H1 (cell line): ENCODE results near the gene TMEM258. TPM values are rescaled to one million over a fixed set of nuclear protein-coding genes. Genes with fewer than 3 reads are reported as not detected.

Source experiments
- ASH2L ChIP-seq: fragments of 200-600, 300-600 bp; sonication (generic); IDR thresholded peaks from one replicate; pipeline ENCODE4 v1.7.1; 2017; ENCODE audit warnings: low read length
- BACH1 ChIP-seq: IDR thresholded peaks from 2 replicates; pipeline ENCODE4 v1.6.1; 2012; ENCODE audit warnings: low read length, improper control_type of control experiment
- CBX5 ChIP-seq: fragments of 300-800, 300-1000 bp; sonication (generic); IDR thresholded peaks from 2 replicates; pipeline ENCODE4 v1.7.1; 2016; ENCODE audit warnings: antibody characterized with exemption, low read length, low read depth
- CREB1 ChIP-seq: IDR thresholded peaks from 2 replicates; pipeline ENCODE4 v1.6.1; 2012; ENCODE audit warnings: inconsistent platforms
- EP300 ChIP-seq, 2 experiments: IDR thresholded peaks; 1 replicate in 1 of 2; 2 replicates in 1 of 2; pipeline ENCODE4 v1.6.1; 2011 to 2012; ENCODE audit warnings: low read depth in 2 of 2, low read length in 2 of 2, mild to moderate bottlenecking in 2 of 2, borderline replicate concordance in 1 of 2, inconsistent platforms in 1 of 2, moderate library complexity in 1 of 2
- FOSL1 ChIP-seq: IDR thresholded peaks from 2 replicates; pipeline ENCODE4 v1.6.1; 2011; ENCODE audit warnings: mild to moderate bottlenecking, low read depth, low read length, moderate library complexity; ENCODE audit not compliant: insufficient read depth
- GTF2F1 ChIP-seq: IDR thresholded peaks from 2 replicates; pipeline ENCODE4 v1.6.1; 2012; ENCODE audit warnings: low read depth, low read length, improper control_type of control experiment, borderline replicate concordance
- HDAC2 ChIP-seq, 2 experiments: fragments of 300-600 bp in 1 of 2; sonication (generic) in 1 of 2; IDR thresholded peaks; 2 replicates each; pipeline ENCODE4 v1.6.1; 2011 to 2012; ENCODE audit warnings: low read depth in 2 of 2, low read length in 2 of 2, mild to moderate bottlenecking in 2 of 2, moderate library complexity in 2 of 2, borderline replicate concordance in 1 of 2, inconsistent platforms in 1 of 2
- KDM1A ChIP-seq: fragments of 200-600, 300-600 bp; sonication (generic); IDR thresholded peaks from 2 replicates; pipeline ENCODE4 v1.7.1; 2016; ENCODE audit warnings: mild to moderate bottlenecking, low read length, borderline replicate concordance
- POLR2AphosphoS5 ChIP-seq: IDR thresholded peaks from 2 replicates; pipeline ENCODE4 v1.6.1; 2011; ENCODE audit warnings: low read depth, low read length
- RBBP5 ChIP-seq: IDR thresholded peaks from 2 replicates; pipeline ENCODE4 v1.7.1; 2012; ENCODE audit warnings: low read depth, mild to moderate bottlenecking, inconsistent platforms, low read length, moderate library complexity, borderline replicate concordance
- SAP30 ChIP-seq: fragments of 300-600 bp; sonication (generic); IDR thresholded peaks from 2 replicates; pipeline ENCODE4 v1.7.1; 2012; ENCODE audit warnings: low read length, moderate library complexity, mild to moderate bottlenecking, inconsistent platforms; ENCODE audit not compliant: insufficient read depth, insufficient replicate concordance
- SIRT6 ChIP-seq: IDR thresholded peaks from one replicate; pipeline ENCODE4 v1.7.1; 2012; ENCODE audit warnings: low read length, inconsistent platforms
- SP2 ChIP-seq: IDR thresholded peaks from 2 replicates; pipeline ENCODE4 v1.6.1; 2012; ENCODE audit warnings: mild to moderate bottlenecking, low read length, inconsistent platforms
- TAF1 ChIP-seq: IDR thresholded peaks from 2 replicates; pipeline ENCODE4 v1.6.1; 2011; ENCODE audit warnings: mild to moderate bottlenecking, low read depth, low read length
- TAF7 ChIP-seq: optimal IDR thresholded peaks from 2 replicates; pipeline ENCODE3; 2011; ENCODE audit warnings: low read depth, mild to moderate bottlenecking, inconsistent platforms, low read length, moderate library complexity, borderline replicate concordance
- polyA plus RNA-seq, 7 experiments: library from polyadenylated mRNA; depleted of rRNA in 3 of 7; stranded (reverse) in 5 of 7; unstranded in 2 of 7; fragments of >200 nt in 5 of 7; fragments of 200-250 nt in 2 of 7; gene quantifications; 1 replicate in 5 of 7; 2 replicates in 1 of 7; 4 replicates in 1 of 7; pipeline versions ENCODE4 v1.2.1 to v1.2.3, GENCODE V29; 2011 to 2013; ENCODE audit warnings: missing spikeins in 2 of 7, mixed read lengths in 2 of 7
- total RNA-seq: library from RNA; stranded (reverse); fragmentation: NEBNext Ultra II Directional; extraction: Animal tissue kit (Norgen Biotek cat#: 25700); gene quantifications from 2 replicates; pipeline ENCODE4 v1.2.1, GENCODE V29; 2021
- TF ChIP-seq, protein P1 (sequence below): IDR thresholded peaks from 2 replicates; pipeline ENCODE4 v1.6.1; 2012; ENCODE audit warnings: inconsistent platforms
- TF ChIP-seq, protein P2 (sequence below): IDR thresholded peaks from 2 replicates; pipeline ENCODE4 v1.6.1; 2012; ENCODE audit warnings: inconsistent platforms

Gene TMEM258
- total and polyA plus RNA-seq, 2 of the 8 experiments (the other 6 are each of a cell fraction or from before 2014, with no cell fraction given) = 186 to 759 TPM

GRCh38 chr11:61816736-61817455 lies 24.5 kb upstream of the TMEM258 start, which contains the start of gene FADS1 (continued):
- peak; percentile 72 to 94; a peak in 1 of 4 replicates for TF ChIP-seq HDAC2 (IDR thresholded peaks at IDR 0.05; ENCODE audit: borderline replicate concordance in 1 of 2, low read depth in 2 of 2, low read length in 2 of 2)
- TF ChIP-seq KDM1A = no peak
- TF ChIP-seq GTF2F1 = 0 out of 2 replicates have a peak, but pooled peaks have one; percentile 28
- no peak for TF ChIP-seq POLR2AphosphoS5
- TF ChIP-seq SAP30 = no peak
- TF ChIP-seq, protein P1, sequence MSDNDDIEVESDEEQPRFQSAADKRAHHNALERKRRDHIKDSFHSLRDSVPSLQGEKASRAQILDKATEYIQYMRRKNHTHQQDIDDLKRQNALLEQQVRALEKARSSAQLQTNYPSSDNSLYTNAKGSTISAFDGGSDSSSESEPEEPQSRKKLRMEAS = peak; percentile 85
- peak; percentile 90 for TF ChIP-seq CREB1
- peak; percentile 57 for TF ChIP-seq ASH2L
- TF ChIP-seq BACH1 = peak; percentile 57; the same call in 1 of the 2 replicates
- 0 out of 3 replicates have a peak, but pooled peaks of 1 of the 2 experiments have one; percentile 21 for TF ChIP-seq EP300 (IDR thresholded peaks at IDR 0.05; ENCODE audit: borderline replicate concordance in 1 of 2, low read depth in 2 of 2, low read length in 2 of 2)
- no peak for TF ChIP-seq FOSL1
- TF ChIP-seq RBBP5 = peak; percentile 28; the same call in 1 of the 2 replicates
- TF ChIP-seq TAF7 = peak; percentile 18
- no peak for TF ChIP-seq SIRT6
- no peak for TF ChIP-seq SP2
- TF ChIP-seq TAF1 = peak; percentile 30; the same call in 1 of the 2 replicates
- TF ChIP-seq CBX5 = no peak
- TF ChIP-seq, protein P2, sequence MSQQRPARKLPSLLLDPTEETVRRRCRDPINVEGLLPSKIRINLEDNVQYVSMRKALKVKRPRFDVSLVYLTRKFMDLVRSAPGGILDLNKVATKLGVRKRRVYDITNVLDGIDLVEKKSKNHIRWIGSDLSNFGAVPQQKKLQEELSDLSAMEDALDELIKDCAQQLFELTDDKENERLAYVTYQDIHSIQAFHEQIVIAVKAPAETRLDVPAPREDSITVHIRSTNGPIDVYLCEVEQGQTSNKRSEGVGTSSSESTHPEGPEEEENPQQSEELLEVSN = peak; percentile 73; the same call in 1 of the 2 replicates
